ENCODE data around the gene PARD3. TPM values are rescaled to one million over a fixed set of nuclear protein-coding genes. Genes with fewer than 3 reads are reported as not detected.
A peak's percentile ranks its signal among the peaks of the same experiment; 100 is the strongest.

PARD3 gene
- total and polyA plus RNA-seq, 2 experiments from 2014 or later, result 6.3 to 21.2 TPM

- DNase-seq, result no peak
- no peaks in the 10 kb centered on the region for H3K9me3 ChIP-seq (ENCODE audit: low read depth)
- H2AFZ ChIP-seq, result no peak overlapping the region
- H3K36me3 ChIP-seq (ENCODE audit: low read depth), result no peaks in the 10 kb centered on the region
- H3K4me2 ChIP-seq (ENCODE audit: unreplicated experiment), result no peak overlapping the region
- TF ChIP-seq EZH2phosphoT487 (IDR thresholded peaks at IDR 0.05; ENCODE audit: insufficient read depth, low read depth) (no peak), EZH2 (IDR thresholded peaks at IDR 0.05; ENCODE audit: insufficient read depth, poor library complexity, severe bottlenecking) (no peak)
- H3K27me3 ChIP-seq (replicated peaks; ENCODE audit: insufficient read depth), result no peaks in the 10 kb centered on the region
- no peaks in the 10 kb centered on the region for H4K20me1 ChIP-seq (ENCODE audit: insufficient read depth)
- H3F3A ChIP-seq (ENCODE audit: insufficient read depth), result peaks cover 18% of the 10 kb centered on the region
- H3K79me2 ChIP-seq (ENCODE audit: insufficient read depth), result no peaks in the 10 kb centered on the region
- H3K9ac ChIP-seq, result no peak overlapping the region
- 0 out of 2 replicates have a peak, but pooled peaks cover 17% of the 10 kb centered on the region for H3K4me1 ChIP-seq (ENCODE audit: insufficient read depth)
- 96 to 99% methylated on average over 2 of the region's 2 CpGs for WGBS, 2 experiments (ENCODE audit: low coverage in 1 of 2, low lambda C conversion rate in 2 of 2, missing lambda C conversion rate in 2 of 2)
- in situ Hi-C loops (cut with MboI), result loop anchor here (25.0 kb wide), 1 partner anchor 955 kb away; the partner anchor contains the start of gene NRP1
- no peak overlapping the region for H3K27ac ChIP-seq
- no peaks in the 10 kb centered on the region for H3K9me2 ChIP-seq (ENCODE audit: insufficient read depth)
- no peak overlapping the region for H3K4me3 ChIP-seq
Observed at GRCh38 chr10:34292675-34293074, 522.4 kb downstream of the PARD3 start.

GRCh38 chr10:34292194-34292565 is 522.9 kb downstream of the PARD3 start:
- in situ Hi-C loops (cut with MboI), result loop anchor here (25.0 kb wide), 1 partner anchor 955 kb away; the partner anchor contains the start of gene NRP1
- H3K4me2 ChIP-seq (ENCODE audit: unreplicated experiment), result no peak overlapping the region
- no peak for DNase-seq
- H3K9ac ChIP-seq, result no peak overlapping the region
- no peak overlapping the region for H2AFZ ChIP-seq
- no peaks in the 10 kb centered on the region for H3K9me3 ChIP-seq (ENCODE audit: low read depth)
- H3K79me2 ChIP-seq (ENCODE audit: insufficient read depth), result no peaks in the 10 kb centered on the region
- H3F3A ChIP-seq (ENCODE audit: insufficient read depth), result peaks cover 18% of the 10 kb centered on the region
- H3K4me1 ChIP-seq (ENCODE audit: insufficient read depth), result 0 out of 2 replicates have a peak, but pooled peaks cover 17% of the 10 kb centered on the region
- H3K36me3 ChIP-seq (ENCODE audit: low read depth), result no peaks in the 10 kb centered on the region
- no peak overlapping the region for H3K4me3 ChIP-seq
- 86 to 87% methylated on average over 4 of the region's 4 CpGs for WGBS, 2 experiments (ENCODE audit: low coverage in 1 of 2, low lambda C conversion rate in 2 of 2, missing lambda C conversion rate in 2 of 2)
- H3K27me3 ChIP-seq (replicated peaks; ENCODE audit: insufficient read depth), result no peaks in the 10 kb centered on the region
- H3K27ac ChIP-seq, result no peak overlapping the region
- H4K20me1 ChIP-seq (ENCODE audit: insufficient read depth), result no peaks in the 10 kb centered on the region
- TF ChIP-seq EZH2 (IDR thresholded peaks at IDR 0.05; ENCODE audit: insufficient read depth, poor library complexity, severe bottlenecking), result no peak
- TF ChIP-seq EZH2phosphoT487 (IDR thresholded peaks at IDR 0.05; ENCODE audit: insufficient read depth, low read depth), result no peak
- H3K9me2 ChIP-seq (ENCODE audit: insufficient read depth), result no peaks in the 10 kb centered on the region

DNA sequence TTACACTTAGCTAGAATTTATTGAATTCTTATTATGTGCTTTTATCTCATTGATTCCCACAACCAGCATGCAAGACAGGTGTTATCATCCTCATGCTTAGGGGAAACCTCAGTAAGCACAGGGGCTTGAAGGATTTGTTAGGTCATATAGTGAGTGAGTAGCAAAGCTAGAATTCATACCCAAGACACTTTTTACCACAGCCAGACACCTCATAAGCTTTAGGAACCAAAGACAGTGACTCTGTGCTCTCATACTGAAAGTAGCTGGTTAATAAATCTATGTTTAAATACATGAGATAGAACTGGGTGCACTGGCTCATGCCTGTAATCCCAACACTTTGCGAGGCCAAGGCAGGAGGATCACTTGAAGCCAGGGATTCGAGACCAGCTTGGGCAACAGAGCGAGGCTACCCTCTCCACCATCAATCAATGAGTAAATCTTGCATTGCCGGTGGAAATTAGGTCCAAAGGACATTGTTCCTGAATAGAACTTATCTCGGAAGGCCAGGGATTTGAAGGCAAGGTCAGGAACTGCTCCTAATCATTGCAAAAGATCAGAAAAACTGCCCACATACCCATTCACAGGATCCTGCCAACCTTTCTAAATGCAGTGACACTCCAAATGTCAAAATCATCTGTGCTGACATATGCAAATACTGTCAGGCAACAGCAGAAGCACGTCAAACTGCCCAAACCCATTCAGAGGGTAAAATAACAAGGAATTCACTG is 523.5 kb downstream of the PARD3 start:
- Histone ChIP-seq H3K9me2 (ENCODE audit: insufficient read depth) (no peaks in the 10 kb centered on the region), H3K4me1 (ENCODE audit: insufficient read depth) (0 out of 2 replicates have a peak, but pooled peaks cover 17% of the 10 kb centered on the region), H3K4me3 (no peak overlapping the region), H3K4me2 (ENCODE audit: unreplicated experiment) (peak overlapping the region; percentile 16), H3F3A (ENCODE audit: insufficient read depth) (peaks cover 18% of the 10 kb centered on the region), H3K9ac (no peak overlapping the region), H3K36me3 (ENCODE audit: low read depth) (no peaks in the 10 kb centered on the region), H2AFZ (no peak overlapping the region), H3K9me3 (ENCODE audit: low read depth) (no peaks in the 10 kb centered on the region), H3K79me2 (ENCODE audit: insufficient read depth) (no peaks in the 10 kb centered on the region), H3K27ac (no peak overlapping the region), H3K27me3 (replicated peaks; ENCODE audit: insufficient read depth) (no peaks in the 10 kb centered on the region), H4K20me1 (ENCODE audit: insufficient read depth) (no peaks in the 10 kb centered on the region)
- no peak for TF ChIP-seq EZH2phosphoT487 (IDR thresholded peaks at IDR 0.05; ENCODE audit: insufficient read depth, low read depth)
- TF ChIP-seq EZH2 (IDR thresholded peaks at IDR 0.05; ENCODE audit: insufficient read depth, poor library complexity, severe bottlenecking), result no peak
- in situ Hi-C loops (cut with MboI), result loop anchor here (25.0 kb wide), 1 partner anchor 954 kb away; the partner anchor contains the start of gene NRP1
- no peak for DNase-seq
- WGBS, 2 experiments (ENCODE audit: low coverage in 1 of 2, low lambda C conversion rate in 2 of 2, missing lambda C conversion rate in 2 of 2), result 80 to 91% methylated on average over 6 of the region's 6 CpGs

DNA sequence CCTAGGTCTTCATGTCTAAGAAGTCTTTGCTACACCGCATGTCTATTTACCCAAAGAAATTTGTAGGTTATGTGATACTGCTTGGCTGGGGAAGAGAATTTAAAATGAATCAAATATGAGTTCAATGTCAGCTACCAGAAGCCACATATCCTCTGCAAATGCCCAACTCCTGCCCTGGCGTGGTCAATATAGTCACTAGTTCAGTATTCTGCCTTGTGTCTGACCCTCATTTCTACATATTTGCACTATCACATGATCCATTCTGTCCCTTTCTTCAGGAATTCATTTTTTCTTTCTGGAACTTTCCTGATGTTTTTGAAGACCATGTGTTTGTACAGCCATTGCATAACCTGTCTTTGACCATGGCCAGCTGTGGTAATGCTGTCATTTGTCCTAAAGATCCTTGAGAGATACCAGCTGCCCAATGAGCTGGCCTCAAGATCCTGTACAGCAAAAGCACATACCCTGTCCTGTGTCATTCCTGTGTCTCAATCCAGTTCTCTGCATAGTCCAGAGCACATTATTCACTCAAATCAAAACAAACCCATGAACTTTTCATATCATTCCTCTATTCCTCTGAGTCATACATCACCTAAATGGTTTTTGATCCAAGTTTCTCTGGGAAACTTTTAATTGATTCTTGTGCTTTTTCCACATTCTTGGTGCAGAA is 524.5 kb downstream of the PARD3 start:
- no peak overlapping the region for H3K27ac ChIP-seq

More for the DNA sequence above, 524.5 kb downstream of the PARD3 start:
- Histone ChIP-seq H3K36me3 (ENCODE audit: low read depth) (no peaks in the 10 kb centered on the region), H3K9me2 (ENCODE audit: insufficient read depth) (no peaks in the 10 kb centered on the region), H3K9me3 (ENCODE audit: low read depth) (no peaks in the 10 kb centered on the region), H3K27me3 (replicated peaks; ENCODE audit: insufficient read depth) (no peaks in the 10 kb centered on the region), H3K4me1 (ENCODE audit: insufficient read depth) (peaks cover 23% of the 10 kb centered on the region), H4K20me1 (ENCODE audit: insufficient read depth) (no peaks in the 10 kb centered on the region), H3F3A (ENCODE audit: insufficient read depth) (peaks cover 18% of the 10 kb centered on the region), H3K79me2 (ENCODE audit: insufficient read depth) (no peaks in the 10 kb centered on the region), H3K4me2 (ENCODE audit: unreplicated experiment) (peak overlapping the region; percentile 16), H3K4me3 (no peak overlapping the region), H3K9ac (no peak overlapping the region), H2AFZ (no peak overlapping the region)
- TF ChIP-seq EZH2 (IDR thresholded peaks at IDR 0.05; ENCODE audit: insufficient read depth, poor library complexity, severe bottlenecking), result no peak
- no peak for TF ChIP-seq EZH2phosphoT487 (IDR thresholded peaks at IDR 0.05; ENCODE audit: insufficient read depth, low read depth)
- DNase-seq, result peak; percentile 61
- in situ Hi-C loops (cut with MboI), result loop anchor here (25.0 kb wide), 1 partner anchor 953 kb away; the partner anchor contains the start of gene NRP1
- 95 to 100% methylated on average over 2 of the region's 2 CpGs for WGBS, 2 experiments (ENCODE audit: low coverage in 1 of 2, low lambda C conversion rate in 2 of 2, missing lambda C conversion rate in 2 of 2)
